Hematopoietic multipotent progenitor cell treated with erythropoietin and hydrocortisone succinate and interleukin-3 and kit ligand, for 4 days (in vitro differentiated cells): ENCODE data around the gene TEP1.
"Not testable (repeated sequence)": the region's sequence is repeated elsewhere in the genome, so short reads cannot be mapped to it uniquely, and the experiment has no call there.

Experiments
- DNase-seq: peaks from one replicate; pipeline ENCODE4 v3.0.0-alpha.2; 2015

The TEP1 gene

GRCh38 chr14:20412876-20413743, at the start of gene TEP1:
TSS of gene TEP1 (minus strand) at chr14:20413501. CDS start at chr14:20408439, 5,062 bp downstream.
- DNase-seq: peak; percentile 91

- DNase-seq: peak; percentile 100
Observed at GRCh38 chr14:20461225-20462141, 48.2 kb upstream of the TEP1 start, which contains the start of gene PIP4P1. TSS of gene PIP4P1 (minus strand) at chr14:20461434. CDS start at chr14:20461325, 109 bp downstream.

- DNase-seq: peak; percentile 43
Observed at GRCh38 chr14:20460458-20461224, 47.3 kb upstream of the TEP1 start.

- DNase-seq: no peak
Observed at GRCh38 chr14:20458031-20458789, 44.9 kb upstream of the TEP1 start.

- peak; percentile 41 for DNase-seq
Observed at GRCh38 chr14:20456971-20457370, 43.7 kb upstream of the TEP1 start.

- peak; percentile 97 for DNase-seq
Observed at GRCh38 chr14:20455355-20456300, 42.3 kb upstream of the TEP1 start.

- DNase-seq: peak; percentile 100
Observed at GRCh38 chr14:20454516-20455354, 41.4 kb upstream of the TEP1 start, which contains the start of the genes APEX1 and OSGEP. TSS of gene APEX1 (plus strand) at chr14:20455226. CDS start at chr14:20455646, 420 bp downstream. TSS of gene OSGEP (minus strand) at chr14:20454812. CDS start at chr14:20454683, 129 bp downstream.

- not testable (repeated sequence) for DNase-seq
Observed at GRCh38 chr14:20452831-20453230, 39.5 kb upstream of the TEP1 start.

GRCh38 chr14:20446889-20447288, 33.6 kb upstream of the TEP1 start:
- no peak for DNase-seq

GRCh38 chr14:20443650-20444049, 30.3 kb upstream of the TEP1 start:
- DNase-seq: not testable (repeated sequence)

GRCh38 chr14:20441461-20441860, 28.2 kb upstream of the TEP1 start:
- DNase-seq: peak; percentile 60

GRCh38 chr14:20440882-20441281, 27.6 kb upstream of the TEP1 start:
- peak; percentile 53 for DNase-seq

GRCh38 chr14:20440465-20440864, 27.2 kb upstream of the TEP1 start:
- no peak for DNase-seq

GRCh38 chr14:20438664-20439063, 25.4 kb upstream of the TEP1 start:
- DNase-seq: no peak

- DNase-seq: no peak
Observed at GRCh38 chr14:20436363-20436755, 23.1 kb upstream of the TEP1 start.

GRCh38 chr14:20435582-20436362, 22.5 kb upstream of the TEP1 start, which contains the start of gene KLHL33:
TSS of gene KLHL33 (minus strand) at chr14:20436166. CDS start at chr14:20435811, 355 bp downstream.
- DNase-seq: no peak

- no peak for DNase-seq
Observed at GRCh38 chr14:20434701-20435581, 21.6 kb upstream of the TEP1 start.
